HG02642 (cell line): ENCODE measurements around the gene LRMDA.
"Not testable (repeated sequence)": the region's sequence is repeated elsewhere in the genome, so short reads cannot be mapped to it uniquely, and the experiment has no call there.

Experiments used
- ATAC-seq: cut with Tn5 transposase; IDR thresholded peaks from one replicate; pipeline ENCODE4 v1.9.1; 2021; ENCODE audit warnings: mild to moderate bottlenecking; ENCODE audit not compliant: unreplicated experiment, poor library complexity

LRMDA gene

DNA sequence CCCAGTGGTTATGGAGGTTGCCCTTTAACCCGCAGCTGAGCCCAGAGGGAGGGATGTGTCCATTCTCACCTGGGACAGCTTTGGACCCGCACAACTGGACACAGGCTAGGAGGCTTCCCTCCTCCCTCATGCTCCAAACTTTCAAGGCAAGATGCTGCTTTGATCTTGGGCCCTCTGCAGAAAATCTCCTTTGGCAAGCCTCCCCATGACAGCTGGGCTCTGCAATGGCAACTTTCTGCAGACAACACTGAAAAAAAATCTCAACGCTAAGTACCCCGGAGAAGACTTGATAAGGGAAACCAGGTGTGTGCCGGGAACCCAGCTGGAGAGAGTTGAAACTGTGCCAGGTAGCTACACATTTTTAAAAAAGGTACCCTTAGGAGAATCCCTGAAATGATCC is 610.1 kb downstream of the LRMDA start:
- ATAC-seq: no peak

DNA sequence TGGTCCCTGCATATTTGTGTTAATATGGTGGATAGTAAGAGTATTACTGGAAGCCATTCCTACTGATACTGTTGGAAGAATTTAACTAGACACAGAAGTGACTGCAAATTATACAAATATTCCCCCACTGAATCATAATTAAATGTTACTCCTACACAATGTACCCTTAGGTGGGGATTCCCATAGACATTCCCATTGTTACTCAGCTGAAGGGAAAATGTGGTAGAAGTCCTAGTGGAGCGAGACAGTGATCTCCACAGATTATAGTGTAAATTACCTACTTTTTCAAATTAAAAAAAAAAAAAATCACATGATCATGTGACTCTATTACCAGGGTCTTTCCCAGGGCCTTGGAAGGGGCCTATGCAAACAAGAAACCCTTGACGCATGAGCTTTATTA is 611.8 kb downstream of the LRMDA start:
- no peak for ATAC-seq

DNA sequence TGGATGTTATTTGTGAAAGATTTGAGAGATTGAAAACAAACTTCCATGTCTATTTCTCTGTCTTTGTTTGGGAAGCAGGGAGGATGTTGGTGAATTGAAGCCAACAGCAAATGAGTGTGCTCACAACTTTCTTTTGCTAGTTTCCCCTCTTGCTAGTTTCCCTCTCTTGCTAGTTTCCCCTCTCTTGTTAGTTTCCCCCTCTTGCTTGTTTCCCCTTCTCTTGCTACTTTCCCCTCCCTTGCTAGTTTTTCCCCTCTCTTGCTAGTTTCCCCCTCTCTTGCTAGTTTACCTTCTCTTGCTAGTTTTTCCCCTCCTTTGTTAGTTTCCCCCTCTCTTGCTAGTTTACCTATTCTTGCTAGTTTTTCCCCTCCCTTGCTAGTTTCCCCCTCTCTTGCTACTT is 613.3 kb downstream of the LRMDA start:
- no peak for ATAC-seq

DNA sequence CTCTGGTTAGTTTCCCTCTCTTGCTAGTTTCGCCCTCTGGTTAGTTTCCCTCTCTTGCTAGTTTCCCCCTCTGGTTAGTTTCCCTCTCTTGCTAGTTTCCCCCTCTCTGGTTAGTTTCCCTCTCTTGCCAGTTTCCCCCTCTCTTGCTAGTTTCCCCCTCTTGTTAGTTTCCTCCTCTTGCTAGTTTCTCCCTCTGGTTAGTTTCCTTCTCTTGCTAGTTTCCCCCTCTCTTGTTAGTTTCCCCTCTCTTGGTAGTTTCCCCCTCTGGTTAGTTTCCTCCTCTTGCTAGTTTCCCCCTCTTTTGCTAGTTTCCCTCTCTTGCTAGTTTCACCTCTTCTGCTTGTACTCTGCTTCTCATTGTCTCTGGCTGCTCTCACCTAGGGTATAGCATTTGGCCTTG is 613.8 kb downstream of the LRMDA start:
- ATAC-seq: no peak

DNA sequence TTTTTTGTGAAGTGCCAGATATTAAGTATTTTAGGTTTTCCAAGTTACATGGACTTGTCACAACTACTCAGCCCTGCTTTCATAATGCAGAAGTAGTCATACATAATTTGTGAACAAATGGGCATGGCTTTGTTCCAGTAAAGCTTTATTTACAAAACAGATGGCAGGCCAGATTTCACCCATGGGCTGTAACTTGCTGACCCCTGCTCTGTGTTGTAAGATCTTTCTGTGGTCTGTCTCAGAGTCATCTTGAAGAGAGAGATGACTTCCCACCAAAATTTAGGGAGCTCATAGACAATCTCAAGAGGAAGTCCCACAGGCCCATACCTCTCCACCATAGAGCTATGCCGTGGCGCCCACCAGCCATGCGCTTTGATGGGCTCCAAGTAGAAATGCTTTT is 616.1 kb downstream of the LRMDA start:
- no peak for ATAC-seq

DNA sequence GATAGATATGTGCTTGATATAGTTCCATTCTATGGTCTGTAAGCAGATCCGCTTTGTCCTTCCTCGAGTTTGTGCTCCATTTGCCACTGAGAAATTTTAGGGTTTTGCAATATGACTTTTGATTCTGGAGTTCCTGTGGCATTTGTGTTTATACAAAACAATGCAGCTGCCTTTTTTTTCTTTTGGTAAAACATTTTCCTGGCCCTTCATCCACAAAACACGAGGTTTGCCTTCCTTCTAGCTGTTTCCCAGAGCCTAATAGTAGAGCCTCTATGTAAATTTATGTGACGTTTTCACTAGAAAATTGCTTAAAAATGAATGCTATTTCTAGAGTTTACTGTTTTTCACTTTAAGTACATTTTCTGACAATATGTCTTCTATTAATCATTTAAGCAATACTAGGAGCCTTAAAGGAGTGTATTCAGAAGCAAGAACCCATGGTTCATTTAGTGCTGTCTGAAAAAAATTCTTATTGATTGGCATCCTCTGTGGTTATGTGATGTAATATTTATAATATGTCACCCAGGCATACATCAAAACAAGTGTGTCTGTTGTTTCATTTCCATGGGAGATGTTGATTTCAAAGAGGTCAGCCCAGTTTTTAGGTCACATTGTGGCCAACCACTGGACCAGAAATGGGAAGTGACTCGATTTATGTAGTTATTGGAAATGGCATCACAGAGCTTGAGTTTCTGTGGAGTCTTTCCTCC is 618.3 kb downstream of the LRMDA start:
- no peak for ATAC-seq

- no peak for ATAC-seq
Measured at GRCh38 chr10:76050291-76050625, 618.8 kb downstream of the LRMDA start.

- no peak for ATAC-seq
Measured at GRCh38 chr10:76051007-76051936, 619.8 kb downstream of the LRMDA start.

DNA sequence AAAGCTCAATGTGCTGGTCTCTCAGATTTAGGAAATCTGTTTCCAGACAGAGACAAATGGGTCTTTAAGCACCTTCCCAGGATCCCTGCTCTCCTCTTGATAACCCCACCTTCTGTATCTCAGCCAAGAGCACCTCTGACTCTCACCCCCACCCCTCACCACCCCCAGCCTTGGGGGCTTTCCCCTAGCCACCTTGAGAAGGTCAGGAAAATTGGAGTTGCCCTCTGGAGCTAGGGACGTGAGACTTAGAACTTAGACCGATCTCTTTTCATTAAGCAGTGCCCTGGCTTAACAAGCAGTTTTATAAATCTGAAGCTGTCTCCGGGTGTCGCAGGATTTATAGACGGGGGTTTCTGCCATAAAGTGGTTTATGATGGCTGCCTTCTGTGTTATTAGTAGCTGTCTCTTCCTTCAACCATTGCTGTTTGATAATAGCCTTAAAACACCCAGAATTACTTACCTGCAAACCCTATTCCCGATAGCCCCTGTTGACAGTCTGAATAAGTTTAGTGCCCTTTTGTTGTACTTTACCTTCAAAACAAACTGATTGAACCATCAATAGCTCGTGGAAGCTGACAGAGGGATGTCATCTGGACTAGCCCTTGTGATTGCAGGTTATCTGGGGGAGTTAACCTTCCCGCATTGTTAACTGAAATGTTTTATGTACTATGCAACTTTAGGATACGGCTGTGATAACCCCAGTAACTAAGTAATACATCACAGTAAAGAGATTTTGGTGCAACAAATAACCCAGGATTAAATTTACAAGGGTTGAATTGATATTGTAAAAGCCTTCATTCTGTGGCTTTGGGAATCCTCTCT is 621.5 kb downstream of the LRMDA start:
- ATAC-seq: no peak

- ATAC-seq: no peak
Measured at GRCh38 chr10:76055466-76055865, 624.0 kb downstream of the LRMDA start.

DNA sequence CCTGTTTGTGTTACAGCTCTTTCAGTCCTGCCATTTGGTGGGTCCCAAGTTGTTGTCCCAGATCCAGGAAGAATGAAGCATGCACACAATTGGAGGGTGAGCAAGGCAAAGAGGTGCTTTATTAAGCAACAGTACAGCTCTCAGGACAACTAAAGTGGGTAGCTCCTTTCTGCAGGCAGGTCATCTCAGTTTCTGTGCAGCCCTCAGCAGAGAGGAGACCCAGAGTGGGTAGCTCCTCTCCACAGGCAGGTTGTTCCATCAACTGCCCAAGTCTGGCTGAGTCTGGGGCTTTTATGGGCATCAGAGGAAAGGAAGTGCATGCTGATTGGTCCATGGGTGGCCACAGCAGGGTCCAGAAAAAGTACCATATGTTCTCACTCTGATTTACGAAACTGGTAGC is 624.5 kb downstream of the LRMDA start:
- ATAC-seq: no peak

DNA sequence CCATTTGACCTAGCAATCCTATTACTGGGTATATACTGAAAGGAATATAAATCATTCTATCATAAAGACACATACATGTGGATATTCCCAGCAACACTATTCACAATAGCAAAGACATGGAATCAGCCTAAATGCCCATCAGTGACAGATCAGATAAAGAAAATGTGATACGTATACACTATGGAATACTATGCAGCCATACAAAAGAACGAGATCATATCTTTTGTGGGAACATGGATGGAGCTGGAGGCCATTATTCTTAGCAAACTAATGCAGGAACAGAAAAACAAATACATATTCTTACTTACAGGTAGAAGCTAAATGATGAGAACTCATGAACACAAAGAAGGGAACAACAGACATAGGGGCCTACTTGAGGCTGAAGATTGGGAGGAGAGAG is 629.6 kb downstream of the LRMDA start:
- not testable (repeated sequence) for ATAC-seq

DNA sequence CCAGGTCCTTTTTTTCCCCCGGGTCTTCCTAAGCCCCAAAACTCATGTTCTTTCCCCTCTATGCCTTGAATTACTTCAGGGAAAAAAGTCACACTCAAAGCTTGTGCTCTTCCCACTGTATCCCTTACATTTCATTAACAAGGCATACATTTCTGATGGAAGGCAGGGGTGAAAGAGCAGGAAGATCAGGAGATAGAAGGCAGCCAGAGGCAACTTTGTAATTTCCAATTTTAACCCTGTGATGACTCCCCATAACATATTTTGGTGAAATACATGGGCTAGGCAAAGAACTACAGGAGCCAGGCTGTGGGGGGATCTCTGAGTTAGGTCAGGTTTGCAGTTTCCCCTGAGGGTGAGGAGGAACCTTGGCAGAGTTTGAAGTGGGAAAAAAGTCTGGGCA is 635.0 kb downstream of the LRMDA start:
- no peak for ATAC-seq

GRCh38 chr10:76067447-76067846 is 636.0 kb downstream of the LRMDA start:
- ATAC-seq: no peak

DNA sequence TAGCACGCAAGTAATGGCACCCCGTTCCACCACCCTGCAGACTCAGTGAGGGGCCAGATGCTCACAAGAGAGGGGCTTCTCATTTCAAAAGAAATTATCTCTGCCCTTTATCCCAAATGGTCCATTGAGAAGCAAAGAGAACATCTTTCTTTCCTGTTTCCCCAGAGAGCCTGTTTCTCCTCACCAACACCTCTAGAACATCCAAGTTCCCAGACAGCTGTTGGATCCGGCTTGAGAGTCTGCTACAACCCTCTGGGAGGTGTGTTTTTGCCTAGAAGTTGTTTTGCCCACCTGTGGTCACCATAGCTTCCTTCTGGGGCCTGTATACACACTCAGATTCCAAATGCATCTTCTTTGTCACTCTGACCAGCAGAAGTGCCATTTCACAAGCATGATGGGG is 637.4 kb downstream of the LRMDA start:
- ATAC-seq: no peak

- no peak for ATAC-seq
Measured at GRCh38 chr10:76070916-76071315, 639.5 kb downstream of the LRMDA start.

DNA sequence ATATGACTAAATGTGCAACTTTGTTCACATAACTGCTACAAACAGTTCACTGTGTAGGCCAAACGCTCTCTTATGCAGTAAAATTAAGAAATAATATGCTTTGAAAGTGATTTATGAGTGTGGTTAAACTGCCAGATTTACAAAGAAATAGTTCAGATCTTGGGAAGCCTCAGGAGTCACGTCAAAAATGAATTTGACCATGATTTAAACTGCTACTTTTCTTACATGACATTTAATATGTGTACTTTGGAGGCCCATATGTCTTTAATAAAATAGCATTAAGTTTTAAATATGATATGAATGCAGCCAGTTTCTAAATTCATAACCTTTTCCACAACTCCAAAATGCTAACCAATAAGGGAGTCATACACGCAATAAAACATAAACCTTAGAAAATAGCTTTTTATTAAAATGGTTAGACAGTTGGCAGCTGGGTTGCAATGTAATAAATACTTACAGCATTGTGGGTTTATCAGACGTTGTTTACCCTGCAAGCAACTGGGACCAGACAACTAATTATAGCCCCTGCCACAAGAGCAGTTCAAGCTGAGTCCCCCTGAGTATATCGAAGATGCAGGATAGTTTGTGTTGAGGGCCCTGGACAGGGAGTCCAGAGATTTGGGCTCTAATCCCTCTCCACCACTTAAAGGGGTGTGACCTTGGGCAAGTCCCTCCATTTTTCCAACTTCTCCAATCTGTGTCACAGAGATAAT is 640.4 kb downstream of the LRMDA start:
- ATAC-seq: no peak

DNA sequence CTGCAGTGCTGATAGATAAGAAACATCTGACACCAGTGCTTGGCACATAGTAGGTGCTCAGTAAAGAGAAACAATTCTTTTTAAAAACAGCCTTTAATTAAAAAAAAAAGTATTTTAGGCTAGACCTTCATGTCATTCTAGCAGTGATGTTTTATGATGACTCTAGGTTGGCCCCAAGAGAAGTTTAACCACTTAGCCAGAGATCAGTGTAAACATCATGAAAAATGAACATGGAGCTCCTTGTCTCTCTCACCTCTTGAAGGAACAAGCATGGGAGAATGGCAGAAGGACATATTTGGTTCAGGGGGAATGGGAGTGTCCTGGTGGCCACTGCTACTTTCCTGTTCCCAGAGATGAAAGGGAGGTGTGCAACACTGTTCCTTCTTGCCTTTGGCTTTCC is 641.0 kb downstream of the LRMDA start:
- no peak for ATAC-seq

- ATAC-seq: no peak
Measured at GRCh38 chr10:76073524-76073923, 642.1 kb downstream of the LRMDA start.

- no peak for ATAC-seq
Measured at GRCh38 chr10:76074659-76075058, 643.2 kb downstream of the LRMDA start.
